HCT116 (cell line): ENCODE results near the gene ERC2. TPM values are rescaled to one million over a fixed set of nuclear protein-coding genes. Genes with fewer than 3 reads are reported as not detected.

Source experiments
- ATAC-seq: fragments of 200-7000 bp; cut with Tn5 transposase; 2 replicates; pipeline ENCODE4 v1.9.1; 2020; ENCODE audit warnings: mild to moderate bottlenecking, moderate library complexity
- BruUV-seq: library from RNA; stranded (reverse); fragments of 400-500 nt; replicated peaks from 2 replicates; lab custom pipeline; 2021; lab: Mats Ljungman, UMichigan
- CTCF ChIA-PET: fragments of 300-600 bp; sonication (Branson Sonifier 250); formaldehyde crosslinking; loops from one replicate; lab custom pipeline; 2021; ENCODE audit warnings: antibody characterized with exemption; lab: Charles Lee
- POLR2A ChIA-PET: fragments of 300-600, 350-600 bp; sonication (Branson Sonifier 250); formaldehyde crosslinking; loops from one replicate; lab custom pipeline; 2021; ENCODE audit warnings: antibody characterized with exemption; lab: Charles Lee
- RAD21 ChIA-PET, 2 experiments: fragments of 300-600 bp; sonication (Branson Sonifier 250); formaldehyde crosslinking; loops; one replicate each; lab custom pipeline; 2023; ENCODE audit warnings: low total read pairs in 2 of 2; ENCODE audit not compliant: uncharacterized antibody in 2 of 2, unreplicated experiment in 2 of 2, low non-redundant PET in 1 of 2; lab: Charles Lee
- DNase-seq: peaks from one replicate; pipeline ENCODE4 v3.0.0-alpha.2; 2010; ENCODE audit warnings: low read depth, low spot score
- H2AFZ ChIP-seq: fragments of 200-600 bp; shearing (Covaris generic), sonication (generic); 2 replicates; pipeline ENCODE4 v1.6.1; 2017; ENCODE audit warnings: low read depth, mixed run types, mixed read lengths, antibody characterized with exemption, low read length; ENCODE audit not compliant: poor library complexity, severe bottlenecking
- H3K27ac ChIP-seq: 2 replicates; pipeline ENCODE4 v1.5.1; 2012; ENCODE audit warnings: low read depth, low read length
- H3K27me3 ChIP-seq: fragments of 200-600 bp; sonication (generic); 2 replicates; pipeline ENCODE4 v1.6.1; 2016; ENCODE audit warnings: mixed run types, low read length, mixed read lengths; ENCODE audit not compliant: insufficient read depth
- H3K36me3 ChIP-seq, 2 experiments: fragments of 200-500 bp in 1 of 2; fragments of 200-600 bp in 1 of 2; sonication (Bioruptor generic) in 1 of 2; sonication (generic) in 1 of 2; 2 replicates each; pipeline versions ENCODE4 v1.5.1 to v1.6.1; 2014 to 2016; ENCODE audit warnings: low read length in 2 of 2, inconsistent platforms in 1 of 2, mixed read lengths in 1 of 2, mixed run types in 1 of 2; ENCODE audit not compliant: insufficient read depth in 2 of 2, control insufficient read depth in 1 of 2
- H3K4me1 ChIP-seq, 2 experiments: fragments of 200-600 bp in 1 of 2; sonication (generic) in 1 of 2; 2 replicates each; pipeline versions ENCODE4 v1.5.1 to v1.6.1; 2012 to 2017; ENCODE audit warnings: low read length in 2 of 2, inconsistent platforms in 1 of 2, mild to moderate bottlenecking in 1 of 2, mixed read lengths in 1 of 2, mixed run types in 1 of 2, moderate library complexity in 1 of 2; ENCODE audit not compliant: insufficient read depth in 2 of 2, control insufficient read depth in 1 of 2
- H3K4me2 ChIP-seq: fragments of 200-600 bp; sonication (generic); 2 replicates; pipeline ENCODE4 v1.6.1; 2017; ENCODE audit warnings: mixed run types, low read length, mixed read lengths
- H3K4me3 ChIP-seq, 2 experiments: fragments of 200-600 bp in 1 of 2; sonication (generic) in 1 of 2; replicated peaks in 1 of 2; 2 replicates each; pipeline ENCODE4 v1.5.1; 2011 to 2016; ENCODE audit warnings: low read length in 2 of 2, control low read depth in 1 of 2, low read depth in 1 of 2, mild to moderate bottlenecking in 1 of 2, mixed read lengths in 1 of 2, mixed run types in 1 of 2
- H3K79me2 ChIP-seq: fragments of 200-600 bp; sonication (generic); 2 replicates; pipeline ENCODE4 v1.6.1; 2017; ENCODE audit warnings: mild to moderate bottlenecking, mixed run types, low read length, moderate library complexity, mixed read lengths; ENCODE audit not compliant: insufficient read depth
- H3K9ac ChIP-seq: fragments of 200-600 bp; sonication (generic); 2 replicates; pipeline ENCODE4 v1.6.1; 2016; ENCODE audit warnings: low read length, mixed read lengths
- H3K9me2 ChIP-seq: fragments of 200-600 bp; sonication (generic), shearing (Covaris generic); 2 replicates; pipeline ENCODE4 v1.6.1; 2017; ENCODE audit warnings: mixed run types, mild to moderate bottlenecking, moderate library complexity; ENCODE audit not compliant: insufficient read depth
- H3K9me3 ChIP-seq, 2 experiments: fragments of 200-500 bp in 1 of 2; fragments of 200-600 bp in 1 of 2; sonication (Bioruptor generic) in 1 of 2; sonication (generic) in 1 of 2; 2 replicates each; pipeline ENCODE4 v1.6.1; 2014 to 2017; ENCODE audit warnings: low read length in 2 of 2, mixed read lengths in 2 of 2, inconsistent platforms in 1 of 2, low read depth in 1 of 2, mild to moderate bottlenecking in 1 of 2, mixed run types in 1 of 2, moderate library complexity in 1 of 2; ENCODE audit not compliant: control insufficient read depth in 1 of 2, insufficient read depth in 1 of 2
- H4K20me1 ChIP-seq: fragments of 200-600 bp; sonication (generic), shearing (Covaris generic); 2 replicates; pipeline ENCODE4 v1.6.1; 2017; ENCODE audit warnings: mixed run types, mild to moderate bottlenecking, moderate library complexity; ENCODE audit not compliant: insufficient read depth
- CBX3 ChIP-seq: IDR thresholded peaks from 2 replicates; pipeline ENCODE4 v1.6.1; 2012; ENCODE audit warnings: low read depth
- ELF1 ChIP-seq: IDR thresholded peaks from 2 replicates; pipeline ENCODE4 v1.6.1; 2012; ENCODE audit warnings: low read depth, borderline replicate concordance
- EZH2 ChIP-seq: fragments of 200-600 bp; sonication (generic); IDR thresholded peaks from 2 replicates; pipeline ENCODE4 v1.6.1; 2017; ENCODE audit warnings: antibody characterized with exemption, mixed run types
- EZH2phosphoT487 ChIP-seq: fragments of 200-600 bp; IDR thresholded peaks from 2 replicates; pipeline ENCODE4 v1.6.1; 2018; ENCODE audit warnings: antibody characterized with exemption, borderline replicate concordance
- JUND ChIP-seq: IDR thresholded peaks from 2 replicates; pipeline ENCODE4 v1.6.1; 2012
- POLR2AphosphoS5 ChIP-seq: IDR thresholded peaks from 2 replicates; pipeline ENCODE4 v1.6.1; 2011; ENCODE audit warnings: mild to moderate bottlenecking, low read depth, low read length, moderate library complexity
- SIN3A ChIP-seq: IDR thresholded peaks from 2 replicates; pipeline ENCODE4 v1.6.1; 2012; ENCODE audit warnings: low read depth
- SP1 ChIP-seq: IDR thresholded peaks from 2 replicates; pipeline ENCODE4 v1.6.1; 2012; ENCODE audit warnings: low read depth
- SRF ChIP-seq: IDR thresholded peaks from 2 replicates; pipeline ENCODE4 v1.6.1; 2012; ENCODE audit warnings: low read depth
- TCF7L2 ChIP-seq: IDR thresholded peaks from 2 replicates; pipeline ENCODE4 v1.7.0; 2011; ENCODE audit warnings: borderline replicate concordance, inconsistent platforms; ENCODE audit not compliant: insufficient read depth, insufficient read length; ENCODE audit errors: extremely low read depth
- ZNF274 ChIP-seq: fragments of 200-500 bp; sonication (Bioruptor generic); IDR thresholded peaks from 2 replicates; pipeline ENCODE4 v1.6.1; 2014; ENCODE audit warnings: mild to moderate bottlenecking, low read depth, low read length, inconsistent platforms
- intact Hi-C: fragments of 100-400 bp; cut with micrococcal nuclease; formaldehyde crosslinking; loops from 2 replicates; pipeline ENCODE4 v1.10.0; 2022
- total RNA-seq: library from RNA; stranded (reverse); gene quantifications from one replicate; pipeline ENCODE4 v1.2.1, GENCODE V29; 2021; ENCODE audit not compliant: unreplicated experiment
- TF ChIP-seq, protein P1 (sequence below): IDR thresholded peaks from 2 replicates; pipeline ENCODE4 v1.6.1; 2012; ENCODE audit warnings: low read depth
- TF ChIP-seq, protein P2 (sequence below): IDR thresholded peaks from 2 replicates; pipeline ENCODE4 v1.6.1; 2012
- TF ChIP-seq, protein P3 (sequence below), 3 experiments: fragments of 200-600 bp in 1 of 3; sonication (generic) in 1 of 3; IDR thresholded peaks in 2 of 3; conservative IDR thresholded peaks in 1 of 3; 2 replicates each; pipeline ENCODE4 v1.5.1; 2012 to 2017; ENCODE audit warnings: low read depth in 2 of 3, low read length in 2 of 3, antibody characterized with exemption in 1 of 3, borderline replicate concordance in 1 of 3, control low read depth in 1 of 3, mild to moderate bottlenecking in 1 of 3, mixed read lengths in 1 of 3, mixed run types in 1 of 3, moderate library complexity in 1 of 3; ENCODE audit not compliant: insufficient read depth in 1 of 3

The ERC2 gene
- total RNA-seq, 1 experiment from 2014 or later: not detected

DNA sequence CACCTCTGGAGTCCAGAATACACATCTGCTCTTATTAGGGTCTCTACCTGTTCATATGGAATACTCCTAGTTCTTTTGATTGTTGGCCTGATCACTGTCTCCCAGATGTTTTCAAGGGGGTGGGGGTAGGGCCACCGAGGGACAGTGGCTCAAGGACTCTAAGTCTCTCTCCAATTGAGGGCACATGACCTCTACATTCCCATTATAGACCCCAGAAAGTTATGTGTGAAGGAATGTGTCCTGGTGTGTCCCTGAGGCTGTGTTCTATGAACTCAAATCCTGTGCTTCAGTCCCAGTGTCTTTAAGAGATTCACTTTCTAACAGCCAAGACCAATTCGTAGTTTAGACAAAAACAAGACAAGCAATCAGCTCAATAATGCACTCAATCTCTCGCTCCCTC is 357.4 kb downstream of the ERC2 start:
- H3K27ac ChIP-seq: no peak overlapping the region
- no peak overlapping the region for H3K9ac ChIP-seq
- no peaks in the 10 kb centered on the region for H3K9me2 ChIP-seq
- ChIA-PET POLR2A (no interaction called here), CTCF (no interaction called here), RAD21 (no interaction called here)
- H3K4me1 ChIP-seq: no peaks in the 10 kb centered on the region
- no peaks in the 10 kb centered on the region for H3K79me2 ChIP-seq
- no peak overlapping the region for H2AFZ ChIP-seq
- peaks cover 0 to 3% of the 10 kb centered on the region in 2 experiments; a peak in 1 of 4 replicates for H3K9me3 ChIP-seq
- no peaks in the 10 kb centered on the region for H3K27me3 ChIP-seq
- no peak overlapping the region for H3K4me2 ChIP-seq
- no peaks in the 10 kb centered on the region for H3K36me3 ChIP-seq
- TF ChIP-seq, protein P1, sequence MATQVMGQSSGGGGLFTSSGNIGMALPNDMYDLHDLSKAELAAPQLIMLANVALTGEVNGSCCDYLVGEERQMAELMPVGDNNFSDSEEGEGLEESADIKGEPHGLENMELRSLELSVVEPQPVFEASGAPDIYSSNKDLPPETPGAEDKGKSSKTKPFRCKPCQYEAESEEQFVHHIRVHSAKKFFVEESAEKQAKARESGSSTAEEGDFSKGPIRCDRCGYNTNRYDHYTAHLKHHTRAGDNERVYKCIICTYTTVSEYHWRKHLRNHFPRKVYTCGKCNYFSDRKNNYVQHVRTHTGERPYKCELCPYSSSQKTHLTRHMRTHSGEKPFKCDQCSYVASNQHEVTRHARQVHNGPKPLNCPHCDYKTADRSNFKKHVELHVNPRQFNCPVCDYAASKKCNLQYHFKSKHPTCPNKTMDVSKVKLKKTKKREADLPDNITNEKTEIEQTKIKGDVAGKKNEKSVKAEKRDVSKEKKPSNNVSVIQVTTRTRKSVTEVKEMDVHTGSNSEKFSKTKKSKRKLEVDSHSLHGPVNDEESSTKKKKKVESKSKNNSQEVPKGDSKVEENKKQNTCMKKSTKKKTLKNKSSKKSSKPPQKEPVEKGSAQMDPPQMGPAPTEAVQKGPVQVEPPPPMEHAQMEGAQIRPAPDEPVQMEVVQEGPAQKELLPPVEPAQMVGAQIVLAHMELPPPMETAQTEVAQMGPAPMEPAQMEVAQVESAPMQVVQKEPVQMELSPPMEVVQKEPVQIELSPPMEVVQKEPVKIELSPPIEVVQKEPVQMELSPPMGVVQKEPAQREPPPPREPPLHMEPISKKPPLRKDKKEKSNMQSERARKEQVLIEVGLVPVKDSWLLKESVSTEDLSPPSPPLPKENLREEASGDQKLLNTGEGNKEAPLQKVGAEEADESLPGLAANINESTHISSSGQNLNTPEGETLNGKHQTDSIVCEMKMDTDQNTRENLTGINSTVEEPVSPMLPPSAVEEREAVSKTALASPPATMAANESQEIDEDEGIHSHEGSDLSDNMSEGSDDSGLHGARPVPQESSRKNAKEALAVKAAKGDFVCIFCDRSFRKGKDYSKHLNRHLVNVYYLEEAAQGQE: no peak
- TF ChIP-seq SRF (no peak), EZH2phosphoT487 (no peak), SP1 (no peak), CBX3 (no peak), JUND (no peak), TCF7L2 (no peak), SIN3A (no peak), EZH2 (no peak), ELF1 (no peak), ZNF274 (no peak), POLR2AphosphoS5 (no peak)
- TF ChIP-seq, protein P2, sequence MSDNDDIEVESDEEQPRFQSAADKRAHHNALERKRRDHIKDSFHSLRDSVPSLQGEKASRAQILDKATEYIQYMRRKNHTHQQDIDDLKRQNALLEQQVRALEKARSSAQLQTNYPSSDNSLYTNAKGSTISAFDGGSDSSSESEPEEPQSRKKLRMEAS: no peak
- TF ChIP-seq, protein P3, sequence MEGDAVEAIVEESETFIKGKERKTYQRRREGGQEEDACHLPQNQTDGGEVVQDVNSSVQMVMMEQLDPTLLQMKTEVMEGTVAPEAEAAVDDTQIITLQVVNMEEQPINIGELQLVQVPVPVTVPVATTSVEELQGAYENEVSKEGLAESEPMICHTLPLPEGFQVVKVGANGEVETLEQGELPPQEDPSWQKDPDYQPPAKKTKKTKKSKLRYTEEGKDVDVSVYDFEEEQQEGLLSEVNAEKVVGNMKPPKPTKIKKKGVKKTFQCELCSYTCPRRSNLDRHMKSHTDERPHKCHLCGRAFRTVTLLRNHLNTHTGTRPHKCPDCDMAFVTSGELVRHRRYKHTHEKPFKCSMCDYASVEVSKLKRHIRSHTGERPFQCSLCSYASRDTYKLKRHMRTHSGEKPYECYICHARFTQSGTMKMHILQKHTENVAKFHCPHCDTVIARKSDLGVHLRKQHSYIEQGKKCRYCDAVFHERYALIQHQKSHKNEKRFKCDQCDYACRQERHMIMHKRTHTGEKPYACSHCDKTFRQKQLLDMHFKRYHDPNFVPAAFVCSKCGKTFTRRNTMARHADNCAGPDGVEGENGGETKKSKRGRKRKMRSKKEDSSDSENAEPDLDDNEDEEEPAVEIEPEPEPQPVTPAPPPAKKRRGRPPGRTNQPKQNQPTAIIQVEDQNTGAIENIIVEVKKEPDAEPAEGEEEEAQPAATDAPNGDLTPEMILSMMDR (IDR thresholded peaks at IDR 0.05 in 2 of 3, conservative IDR thresholded peaks at IDR 0.05 in 1 of 3; ENCODE audit: borderline replicate concordance in 1 of 3, insufficient read depth in 1 of 3, low read depth in 2 of 3, low read length in 2 of 3): no peak
- no peak for DNase-seq
- intact Hi-C loops: no loop called here
- H3K4me3 ChIP-seq: no peak overlapping the region
- no TSS peak for BruUV-seq
- no peaks in the 10 kb centered on the region for H4K20me1 ChIP-seq
- no peak for ATAC-seq
